HG03575 (cell line): ENCODE data around the gene AJAP1.

Experiments
- ATAC-seq: cut with Tn5 transposase; IDR thresholded peaks from one replicate; pipeline ENCODE4 v1.9.1; 2021; ENCODE audit not compliant: unreplicated experiment, insufficient number of reproducible peaks, low FRiP score; ENCODE audit errors: extremely low read depth

The AJAP1 gene

GRCh38 chr1:4627353-4627752 lies 27.1 kb upstream of the AJAP1 start:
- ATAC-seq: no peak

GRCh38 chr1:4628992-4629391 lies 25.4 kb upstream of the AJAP1 start:
- ATAC-seq: no peak

- no peak for ATAC-seq
Observed at GRCh38 chr1:4630561-4630960, 23.8 kb upstream of the AJAP1 start.

- no peak for ATAC-seq
Observed at GRCh38 chr1:4631321-4631720, 23.1 kb upstream of the AJAP1 start.

GRCh38 chr1:4633346-4633745 lies 21.1 kb upstream of the AJAP1 start:
- no peak for ATAC-seq

- ATAC-seq: no peak
Observed at GRCh38 chr1:4634156-4634792, 20.1 kb upstream of the AJAP1 start.

- ATAC-seq: no peak
Observed at GRCh38 chr1:4634793-4635406, 19.5 kb upstream of the AJAP1 start.

- no peak for ATAC-seq
Observed at GRCh38 chr1:4636186-4636585, 18.2 kb upstream of the AJAP1 start.

- ATAC-seq: no peak
Observed at GRCh38 chr1:4636644-4637380, 17.6 kb upstream of the AJAP1 start.

- no peak for ATAC-seq
Observed at GRCh38 chr1:4637616-4638344, 16.6 kb upstream of the AJAP1 start.

- no peak for ATAC-seq
Observed at GRCh38 chr1:4638345-4638729, 16.1 kb upstream of the AJAP1 start.

- no peak for ATAC-seq
Observed at GRCh38 chr1:4640931-4641330, 13.5 kb upstream of the AJAP1 start.

- ATAC-seq: no peak
Observed at GRCh38 chr1:4647391-4647790, 7.0 kb upstream of the AJAP1 start.

- no peak for ATAC-seq
Observed at GRCh38 chr1:4648657-4649056, 5.8 kb upstream of the AJAP1 start.

- no peak for ATAC-seq
Observed at GRCh38 chr1:4650481-4650880, 3.9 kb upstream of the AJAP1 start.

- ATAC-seq: no peak
Observed at GRCh38 chr1:4650981-4651380, 3.4 kb upstream of the AJAP1 start.

- no peak for ATAC-seq
Observed at GRCh38 chr1:4652631-4653327, 1.6 kb upstream of the AJAP1 start.

GRCh38 chr1:4653328-4653660 lies 1.1 kb upstream of the AJAP1 start:
- no peak for ATAC-seq
